Skin of body (tissue), 2 donors: Measurements from ENCODE around the gene ELMO1. TPM values are rescaled to one million over a fixed set of nuclear protein-coding genes. Genes with fewer than 3 reads are reported as not detected.
A peak's percentile ranks its signal among the peaks of the same experiment; 100 is the strongest.

Experiments used
- DNase-seq: peaks from one replicate; lab custom pipeline; 2025; lab: John Stamatoyannopoulos, UW
- total RNA-seq: library from RNA; depleted of rRNA; stranded (reverse); fragments of >200 nt; gene quantifications from one replicate; pipeline ENCODE4 v1.2.3, GENCODE V29; 2014

ELMO1 gene
- total RNA-seq, 1 donor from 2014 or later = 37.9 TPM

DNA sequence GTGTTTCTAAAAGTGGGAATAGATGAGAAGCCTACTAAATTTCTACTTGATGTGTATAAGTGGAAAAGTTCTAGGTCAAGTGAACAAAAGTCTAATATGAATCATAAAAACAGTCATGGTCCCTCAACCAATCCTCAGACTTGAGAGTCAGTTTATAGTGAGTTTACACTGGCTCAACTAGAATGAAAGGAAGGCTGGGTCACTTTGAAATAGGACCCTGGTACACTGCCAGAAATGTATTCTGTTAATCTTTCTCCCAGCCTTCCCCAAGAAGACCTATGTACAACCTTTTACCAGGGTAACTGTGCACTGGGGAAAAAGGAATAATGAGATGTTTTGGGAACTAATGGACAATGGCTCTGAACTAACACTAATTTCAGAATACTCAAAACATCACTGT lies 17.3 kb downstream of the ELMO1 start:
- DNase-seq = no peak

DNA sequence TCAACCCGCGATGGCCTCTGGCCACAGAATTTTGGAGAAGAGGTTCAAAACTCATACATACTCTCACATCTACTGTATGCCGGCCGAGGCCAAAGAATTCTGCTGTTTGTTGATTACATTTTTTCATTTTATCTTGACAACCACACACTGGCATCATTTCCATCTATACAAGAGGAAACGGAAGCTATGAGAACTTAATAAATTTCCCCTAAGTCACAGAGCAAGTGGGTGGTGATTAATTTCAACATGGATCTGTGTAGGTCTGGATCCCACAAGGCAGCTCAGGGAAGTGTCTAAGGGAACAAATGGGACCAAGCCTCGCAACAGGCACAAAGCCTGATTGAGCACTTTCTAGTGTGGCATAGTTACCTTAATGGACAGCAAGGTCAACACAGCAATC lies 18.0 kb downstream of the ELMO1 start:
- no peak for DNase-seq

DNA sequence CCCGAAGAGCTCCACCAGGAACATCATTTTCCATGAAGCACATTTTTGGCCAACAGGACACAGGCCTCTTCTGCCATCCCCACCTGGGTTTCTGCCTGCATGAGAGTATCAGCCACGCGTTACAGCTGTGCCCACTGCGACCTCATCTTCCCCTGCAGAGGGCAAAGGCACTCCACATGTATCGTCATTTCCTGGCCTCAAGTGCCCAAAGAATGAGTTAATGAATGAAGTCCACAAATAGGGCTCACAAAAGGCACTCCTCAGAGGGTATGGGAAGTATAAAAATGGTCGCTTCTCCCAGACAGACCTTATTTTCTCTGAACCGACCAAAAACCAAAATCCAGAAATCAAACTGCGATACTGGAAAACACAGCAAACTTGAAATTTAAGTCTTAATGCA lies 18.5 kb downstream of the ELMO1 start:
- DNase-seq = no peak

DNA sequence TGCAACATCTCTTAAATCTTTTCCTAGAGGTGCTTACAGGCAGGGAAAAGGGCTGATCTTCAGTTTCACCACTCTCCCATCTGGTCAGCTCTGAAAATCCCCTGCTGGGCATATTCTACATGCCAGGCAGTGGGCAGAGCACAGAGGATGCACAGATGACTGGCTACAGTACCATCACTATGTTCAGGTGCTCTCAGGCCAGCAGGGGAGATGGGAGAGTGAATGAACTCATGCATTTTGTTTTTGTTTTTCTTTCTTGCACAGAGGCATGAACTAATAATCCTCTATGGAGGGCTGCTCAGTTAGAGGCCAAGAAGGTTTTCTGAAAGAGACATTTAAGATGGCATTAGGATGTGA lies 19.3 kb downstream of the ELMO1 start:
- no peak for DNase-seq

DNA sequence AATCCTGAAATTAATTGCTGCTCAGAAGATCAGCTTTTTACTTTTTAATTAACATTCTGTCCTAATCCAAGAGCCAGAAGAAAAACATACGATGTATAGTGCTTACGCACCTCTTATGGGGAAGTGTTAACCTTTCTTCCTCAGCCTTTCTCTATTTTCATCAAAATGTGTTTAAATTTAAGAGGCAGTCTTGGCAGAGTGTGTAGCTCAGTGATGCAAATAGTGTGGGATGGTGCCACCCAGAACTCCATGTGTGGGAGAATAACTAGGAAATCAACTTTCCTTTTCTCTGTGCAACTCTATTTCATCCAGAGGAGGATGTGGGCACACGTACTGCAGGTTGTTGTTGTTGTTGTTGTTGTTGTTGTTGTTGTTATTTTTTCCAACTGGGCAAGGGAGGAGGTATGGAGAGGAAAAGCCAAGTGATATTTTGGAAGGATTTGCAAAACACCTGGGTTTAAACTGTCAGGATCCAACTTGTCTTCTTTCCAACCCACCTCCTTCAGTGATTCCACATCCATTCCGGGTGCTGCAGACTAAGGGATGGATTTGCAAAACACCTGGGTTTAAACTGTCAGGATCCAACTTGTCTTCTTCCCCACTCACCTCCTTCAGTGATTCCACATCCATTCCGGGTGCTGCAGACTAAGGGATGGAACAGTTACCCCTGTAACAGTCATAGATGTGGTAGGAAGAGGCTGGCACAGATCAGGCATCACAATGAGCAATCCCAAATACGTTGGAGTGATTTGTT lies 19.8 kb downstream of the ELMO1 start:
- no peak for DNase-seq

DNA sequence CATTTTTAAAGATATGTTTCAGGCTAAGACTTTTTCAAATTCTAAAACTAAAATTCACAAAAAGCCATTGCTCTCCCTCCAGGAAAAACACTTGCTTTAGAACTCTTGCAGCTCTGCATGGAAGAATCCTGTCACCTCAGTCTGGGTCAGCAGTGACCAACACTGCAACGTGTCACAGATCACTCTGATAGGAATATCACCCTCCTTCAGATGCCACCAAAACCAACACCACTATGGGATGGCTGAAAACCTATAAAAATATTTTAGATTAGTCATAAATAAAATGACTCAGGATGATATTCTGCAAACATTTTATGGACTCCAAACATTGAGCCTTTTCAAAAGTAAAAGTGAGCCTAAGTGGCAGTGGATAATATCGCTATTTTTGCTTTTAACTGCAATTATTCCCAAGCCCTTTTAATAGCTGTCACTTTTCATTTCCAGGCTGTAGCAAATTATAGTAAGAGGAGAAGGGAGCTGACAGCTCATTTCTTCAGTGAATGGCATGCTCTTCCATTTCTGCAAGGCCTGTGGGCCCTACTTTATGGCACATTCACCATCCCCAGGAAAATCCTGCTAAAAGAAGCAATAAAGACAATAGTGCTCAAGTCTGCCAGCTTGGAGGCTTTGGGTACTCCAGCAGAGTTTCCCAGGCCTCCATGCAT lies 21.3 kb downstream of the ELMO1 start:
- no peak for DNase-seq

DNA sequence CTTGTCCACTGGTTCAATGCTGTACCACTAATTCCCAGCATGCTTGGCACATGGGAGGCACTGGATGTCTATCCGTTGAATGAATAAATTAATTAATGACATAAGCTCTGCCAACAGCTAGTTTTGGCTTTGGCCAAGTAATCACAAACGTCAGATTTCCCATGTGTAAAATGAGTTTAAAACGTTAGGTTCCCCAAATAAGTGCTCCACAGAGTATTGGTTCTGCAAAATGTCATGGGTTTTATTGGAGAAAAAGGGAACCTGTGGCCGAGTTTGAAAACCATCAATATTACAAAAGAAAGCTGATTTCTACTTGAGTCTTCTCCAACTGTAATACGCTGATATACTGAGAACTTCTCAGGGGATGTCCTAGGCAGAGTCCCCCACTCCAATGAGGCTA lies 23.2 kb downstream of the ELMO1 start:
- DNase-seq = no peak

DNA sequence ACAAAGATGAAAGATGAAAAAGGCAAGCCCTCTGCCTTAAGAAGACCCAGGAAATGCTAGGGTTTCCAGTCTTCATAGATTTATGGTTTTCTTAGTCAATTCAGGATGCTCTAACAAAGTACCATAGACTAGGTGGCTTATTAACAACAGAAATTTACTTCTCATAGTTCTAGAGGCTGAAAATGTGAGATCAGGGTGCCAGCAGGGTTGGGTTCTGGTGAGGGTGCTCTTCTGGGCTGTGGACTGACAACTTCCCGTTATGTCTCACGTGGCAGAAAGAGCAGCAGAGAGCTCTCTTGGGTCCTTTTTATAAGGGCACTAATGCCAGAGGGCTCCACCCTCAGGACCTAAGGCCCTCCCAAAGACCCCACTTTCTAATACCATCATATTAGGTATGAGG lies 23.7 kb downstream of the ELMO1 start:
- DNase-seq = no peak

DNA sequence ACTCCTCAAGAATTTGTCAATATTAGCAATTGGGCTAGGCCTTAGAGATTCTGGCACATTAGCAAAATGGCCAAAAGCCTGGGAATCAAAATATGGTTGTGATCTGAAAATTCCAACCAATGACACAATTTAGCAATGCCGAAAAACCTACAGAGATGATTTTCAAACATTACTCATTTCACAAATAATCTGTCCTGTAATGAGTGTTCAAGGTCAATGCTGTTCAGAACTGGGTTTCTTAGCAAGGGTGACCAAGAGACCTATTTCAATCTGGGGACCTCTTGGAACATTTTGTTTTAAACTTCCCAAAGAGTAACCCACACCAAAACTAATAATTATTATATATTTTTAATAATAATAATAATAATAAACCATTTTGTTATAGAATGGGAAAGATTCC lies 24.1 kb downstream of the ELMO1 start:
- DNase-seq = no peak

DNA sequence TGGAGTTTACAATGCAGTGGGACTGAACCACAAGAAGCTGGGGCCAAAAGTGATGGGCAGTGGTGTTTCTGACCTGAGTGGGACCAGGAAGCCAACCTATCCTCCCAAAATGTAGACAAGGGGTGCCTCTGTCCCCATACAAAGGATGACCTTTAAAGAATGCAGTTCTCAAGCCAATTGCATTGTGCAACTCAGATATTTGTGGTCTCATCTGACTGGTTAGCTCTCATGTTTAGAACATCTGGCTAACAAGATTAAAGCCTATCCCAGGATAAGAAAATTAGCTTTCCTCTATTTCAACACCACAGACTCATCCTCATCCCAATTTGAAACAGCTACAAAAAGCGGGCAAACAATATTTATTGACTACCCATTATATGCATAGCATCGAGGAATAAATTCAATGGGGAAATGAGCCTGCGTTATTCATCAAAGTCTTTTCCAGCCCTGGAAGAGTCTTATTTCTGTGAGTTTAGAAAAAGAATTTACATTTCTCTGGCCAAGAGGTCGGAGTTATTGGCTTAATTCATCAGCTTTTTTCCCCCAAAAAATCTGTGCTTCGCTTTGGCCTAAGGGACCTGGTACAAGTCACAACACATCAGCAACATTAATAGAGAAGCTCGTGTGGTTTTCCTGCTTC lies 26.7 kb downstream of the ELMO1 start:
- DNase-seq = peak; percentile 69

DNA sequence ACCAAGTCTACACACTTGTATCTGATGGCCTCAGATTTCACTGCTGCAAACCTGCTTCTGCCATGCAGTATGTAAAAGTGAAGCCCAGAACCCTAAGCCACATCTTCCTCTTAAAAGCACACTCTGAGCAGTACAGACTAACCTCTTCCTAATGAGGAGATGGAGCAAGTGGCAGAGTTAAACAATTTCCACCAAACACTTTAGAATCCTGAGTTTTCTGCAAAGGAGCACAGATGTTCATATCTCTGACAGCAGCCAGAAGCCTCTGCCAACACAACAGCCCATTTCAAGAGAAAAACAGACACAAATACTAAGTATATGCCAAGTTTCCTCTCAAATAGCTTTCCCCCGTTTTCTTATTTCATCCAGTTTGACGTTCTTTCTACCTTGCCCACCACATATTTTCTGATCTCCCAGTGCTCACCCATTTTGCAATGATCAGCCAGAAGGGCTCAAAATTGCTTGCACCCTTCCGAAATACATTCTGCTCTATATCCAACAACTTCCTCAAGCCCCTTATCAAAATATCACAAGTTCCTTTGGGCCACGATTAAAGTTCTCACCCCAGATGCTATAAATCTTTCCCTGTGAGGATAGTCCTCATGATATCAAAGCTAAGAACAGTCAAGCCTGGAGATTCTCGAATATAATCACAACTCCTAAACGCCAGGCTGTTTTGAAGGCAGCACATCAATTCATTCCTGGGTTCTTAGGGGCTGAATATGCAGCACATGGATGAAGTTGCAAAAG lies 27.5 kb downstream of the ELMO1 start:
- peak; percentile 40 for DNase-seq

DNA sequence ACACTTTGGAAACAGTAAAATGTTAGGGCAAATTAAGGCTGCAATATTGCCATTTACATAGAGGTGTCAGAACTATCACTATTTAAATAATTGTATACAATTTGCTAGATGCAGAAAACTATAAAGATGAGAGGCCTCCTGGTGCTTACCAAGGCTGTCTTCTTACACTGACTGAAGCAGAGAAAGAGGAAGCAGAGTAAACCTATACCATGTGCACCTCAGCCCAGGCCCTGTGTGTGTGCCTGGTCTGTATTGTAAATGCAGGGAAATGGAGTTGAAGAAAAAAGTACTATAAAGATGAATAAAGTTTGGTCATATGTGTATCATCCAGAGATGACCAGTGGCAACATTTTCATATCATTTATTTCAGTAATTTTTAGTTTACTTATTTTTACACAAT lies 29.2 kb downstream of the ELMO1 start:
- no peak for DNase-seq

DNA sequence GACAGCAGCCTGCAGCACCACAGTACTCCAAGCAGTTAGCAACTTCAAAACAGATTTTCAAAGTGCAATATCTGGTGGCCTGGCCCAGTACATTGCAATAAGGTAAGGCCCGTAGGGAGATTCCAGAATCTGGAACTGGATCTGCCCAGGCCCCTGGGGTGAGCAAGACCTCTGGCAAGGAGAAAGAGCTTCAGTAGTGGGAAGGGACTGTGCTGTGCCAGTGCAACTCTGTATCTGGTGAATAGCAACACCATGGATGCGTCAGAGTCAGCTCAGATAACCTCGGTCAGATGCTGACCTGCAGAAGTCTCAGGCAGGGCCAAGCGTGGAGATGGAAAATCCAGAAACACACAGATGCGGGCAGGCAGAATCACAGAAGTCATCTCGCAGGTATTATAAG lies 30.3 kb downstream of the ELMO1 start:
- no peak for DNase-seq

DNA sequence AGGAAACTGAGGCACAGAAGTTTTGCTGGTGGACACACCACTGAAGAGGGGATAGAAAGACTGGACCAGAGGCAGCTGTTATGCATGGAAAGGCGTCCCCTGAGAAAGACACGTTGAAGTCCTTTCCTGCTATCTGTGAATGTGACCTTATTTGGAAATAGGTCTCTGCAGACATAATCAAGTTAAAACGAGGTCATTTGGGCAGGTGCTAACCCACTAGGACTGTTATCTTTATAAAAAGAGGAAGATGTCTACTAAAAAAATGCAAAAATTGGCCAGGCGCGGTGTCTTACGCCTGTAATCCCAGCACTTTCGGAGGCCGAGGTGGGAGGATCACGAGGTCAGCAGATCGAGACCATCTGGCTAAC lies 31.6 kb downstream of the ELMO1 start:
- no peak for DNase-seq

DNA sequence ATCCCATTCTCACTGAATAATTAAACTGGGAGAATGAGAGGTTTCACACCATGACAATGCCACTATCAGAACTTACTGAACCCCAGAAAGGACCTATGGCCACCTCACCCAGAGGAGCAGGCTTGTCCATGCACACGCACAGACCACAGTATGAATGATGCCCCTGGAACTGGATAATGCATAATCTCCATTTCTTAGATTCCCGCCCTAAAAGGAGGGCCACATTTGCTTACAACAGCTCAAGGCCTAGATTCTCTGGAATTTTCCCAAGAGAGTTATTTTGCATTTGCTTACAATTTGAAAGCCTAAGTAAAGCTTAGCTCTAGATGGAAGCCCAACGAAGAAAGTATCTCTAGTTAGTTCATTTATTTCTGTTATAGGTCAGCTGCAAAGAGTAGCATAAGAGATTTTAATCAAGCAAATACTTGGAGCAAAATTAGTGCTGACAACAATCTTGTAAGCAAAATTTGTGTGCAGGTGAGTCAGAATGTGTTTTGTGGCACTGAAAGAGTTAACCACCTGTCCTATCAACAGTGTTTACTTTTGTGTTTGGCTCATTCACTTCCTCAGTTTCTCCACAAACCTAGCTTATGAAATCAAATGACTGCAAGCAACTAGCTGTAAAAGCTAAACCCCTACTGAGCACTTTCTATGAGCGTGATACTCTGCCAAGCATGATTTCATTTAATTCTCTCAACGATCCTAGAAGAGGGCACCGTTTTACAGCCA lies 32.1 kb downstream of the ELMO1 start:
- no peak for DNase-seq

DNA sequence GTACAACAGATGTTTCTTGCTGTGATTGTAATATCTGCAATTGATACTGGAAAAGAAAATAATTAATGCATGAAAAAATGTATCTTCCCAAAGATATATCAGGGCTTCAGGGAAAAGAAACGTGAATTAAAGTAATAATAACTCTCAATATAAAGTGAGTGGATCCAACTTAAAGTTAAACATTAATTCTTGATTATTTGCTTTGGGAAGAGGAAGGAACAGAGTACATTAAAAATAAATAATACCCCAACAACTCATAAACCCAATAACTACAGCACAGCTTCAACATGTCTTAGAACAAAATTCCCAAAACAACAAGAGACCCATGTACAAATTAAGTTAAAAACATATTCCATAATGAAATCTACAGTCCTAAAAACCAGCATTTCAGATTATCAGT lies 33.0 kb downstream of the ELMO1 start:
- no peak for DNase-seq

DNA sequence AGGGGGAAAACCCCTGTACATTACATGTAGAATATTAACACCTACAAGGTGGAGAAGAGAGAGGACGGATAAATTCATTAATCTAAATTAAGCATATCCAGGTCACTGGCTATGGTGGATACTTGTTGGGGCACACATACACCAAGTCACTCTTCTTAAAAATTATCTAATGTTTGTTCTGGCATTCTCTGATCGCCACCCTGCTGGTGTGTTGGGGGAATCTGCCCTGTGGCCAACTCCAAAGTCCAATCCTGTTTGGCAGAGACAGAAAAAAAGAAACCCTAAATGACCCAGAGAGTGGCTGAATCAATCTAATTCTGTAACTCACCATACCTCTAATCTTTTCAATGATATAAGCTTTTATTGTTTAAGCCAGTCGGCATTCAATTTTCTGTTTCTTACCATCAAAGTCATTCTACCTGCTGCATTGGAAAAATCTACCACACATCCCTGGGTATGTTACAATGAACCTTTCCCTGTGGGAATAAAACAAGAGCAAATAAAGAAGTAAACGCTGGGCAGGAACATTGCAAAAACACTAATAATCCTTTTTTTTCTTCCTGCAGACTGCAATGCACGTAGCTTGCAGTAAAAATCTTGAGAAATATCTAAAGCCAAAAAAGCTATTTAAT lies 34.2 kb downstream of the ELMO1 start:
- DNase-seq = no peak

DNA sequence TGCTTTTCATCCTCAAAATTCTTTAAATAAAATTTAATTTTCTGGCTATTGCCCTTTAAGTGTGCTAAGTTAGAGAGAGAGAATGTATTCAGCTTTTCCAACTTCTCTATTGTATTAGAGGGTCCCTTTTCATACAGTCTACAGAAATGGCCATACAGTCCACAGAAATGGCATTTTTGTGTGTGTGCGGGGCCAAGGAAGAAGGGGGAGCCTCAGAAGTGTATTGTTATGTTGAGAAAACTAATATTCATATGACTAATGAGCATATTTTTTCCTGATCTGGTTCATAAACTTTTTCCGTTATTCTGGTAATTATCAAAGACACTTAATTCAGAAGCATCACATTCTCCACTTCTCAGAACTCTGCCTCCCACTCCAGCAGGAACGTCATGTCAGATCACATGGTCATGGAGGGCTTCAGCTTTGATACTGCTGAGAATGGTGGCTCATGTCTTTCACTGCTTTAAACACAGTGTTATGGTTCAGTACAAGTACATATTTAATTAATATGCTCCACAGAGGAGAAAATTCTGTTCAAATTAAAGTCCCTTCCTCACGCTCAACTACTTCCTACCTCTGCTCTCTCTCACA lies 37.1 kb downstream of the ELMO1 start:
- DNase-seq = no peak

DNA sequence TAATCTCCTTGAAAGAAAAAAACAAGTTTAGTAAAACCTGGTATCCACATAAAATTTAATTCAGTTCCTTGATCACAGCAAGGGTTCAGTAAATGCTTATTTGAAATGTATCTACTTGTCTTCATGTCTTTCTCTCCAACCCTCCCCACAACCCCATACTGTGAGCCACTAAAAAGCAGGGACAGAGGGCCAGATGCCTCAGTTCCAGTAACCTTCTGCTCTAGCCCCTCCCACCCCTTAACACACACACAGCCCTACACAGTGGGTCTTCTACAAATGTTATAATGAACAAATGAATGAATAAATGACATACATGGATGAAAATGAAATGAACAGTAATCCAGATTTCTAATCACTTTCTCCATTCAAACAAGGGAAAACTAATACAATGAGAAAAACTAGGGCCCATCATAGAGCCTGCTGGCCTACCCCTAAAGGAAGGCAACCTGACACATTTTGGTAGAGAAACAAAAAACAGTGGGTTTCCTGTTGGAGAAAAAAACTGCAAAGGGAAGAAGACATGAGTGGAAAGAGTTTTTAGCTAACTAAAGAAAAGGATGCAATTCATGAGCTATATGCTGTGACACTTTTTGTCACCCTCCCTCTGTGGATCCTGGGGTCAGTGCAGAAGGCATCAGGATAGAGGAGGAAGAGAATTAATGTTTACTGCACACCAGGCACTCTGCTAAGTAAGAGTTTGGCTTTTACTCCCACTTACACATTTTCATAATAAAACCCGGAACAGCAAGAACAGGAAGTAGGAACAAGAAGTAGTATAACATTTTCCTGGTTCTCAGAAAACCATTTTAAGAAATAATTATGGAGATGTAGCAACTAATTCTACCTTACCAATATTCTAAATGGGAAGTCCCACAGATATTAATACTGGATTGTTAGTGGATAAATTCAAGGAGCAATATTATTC lies 38.1 kb downstream of the ELMO1 start:
- no peak for DNase-seq

DNA sequence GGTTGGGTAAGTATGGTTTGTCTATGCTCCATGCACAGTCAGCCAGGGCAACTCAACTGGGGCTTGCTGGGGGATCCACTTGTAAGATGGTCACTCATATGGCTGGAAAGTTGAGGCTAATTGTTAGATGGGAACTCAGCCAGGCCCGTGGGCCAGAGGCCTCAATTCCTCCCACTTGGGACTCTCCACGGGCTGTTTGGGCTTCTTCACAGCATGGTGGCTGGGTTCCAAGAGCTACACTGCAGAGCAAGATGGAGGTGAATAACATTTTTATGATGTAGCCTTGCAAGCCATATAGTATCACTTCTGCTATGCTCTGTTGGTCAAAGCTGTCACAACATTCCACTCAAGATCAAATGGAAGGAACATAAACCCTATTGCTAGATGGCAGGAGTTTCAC lies 39.2 kb downstream of the ELMO1 start:
- DNase-seq = no peak
